ENCODE results near the gene SDE2.

GRCh38 chr1:225972344-225973152 is 26.6 kb downstream of the SDE2 start:
- no peak for TF ChIP-seq CTCF (IDR thresholded peaks at IDR 0.05; ENCODE audit: poor library complexity, severe bottlenecking)
- TF ChIP-seq SMC3 (conservative IDR thresholded peaks at IDR 0.05; ENCODE audit: poor library complexity) = no peak
- TF ChIP-seq RAD21 (conservative IDR thresholded peaks at IDR 0.05) = no peak
- no peak for TF ChIP-seq EP300 (conservative IDR thresholded peaks at IDR 0.05; ENCODE audit: poor library complexity, severe bottlenecking)
- TF ChIP-seq POLR2AphosphoS5 (IDR thresholded peaks at IDR 0.05) = no peak
